ENCODE measurements around the gene TOMM70. TPM values are rescaled to one million over a fixed set of nuclear protein-coding genes. Genes with fewer than 3 reads are reported as not detected.

The TOMM70 gene
- total RNA-seq, 2 experiments from 2014 or later, result 41.2 to 54.5 TPM

DNA sequence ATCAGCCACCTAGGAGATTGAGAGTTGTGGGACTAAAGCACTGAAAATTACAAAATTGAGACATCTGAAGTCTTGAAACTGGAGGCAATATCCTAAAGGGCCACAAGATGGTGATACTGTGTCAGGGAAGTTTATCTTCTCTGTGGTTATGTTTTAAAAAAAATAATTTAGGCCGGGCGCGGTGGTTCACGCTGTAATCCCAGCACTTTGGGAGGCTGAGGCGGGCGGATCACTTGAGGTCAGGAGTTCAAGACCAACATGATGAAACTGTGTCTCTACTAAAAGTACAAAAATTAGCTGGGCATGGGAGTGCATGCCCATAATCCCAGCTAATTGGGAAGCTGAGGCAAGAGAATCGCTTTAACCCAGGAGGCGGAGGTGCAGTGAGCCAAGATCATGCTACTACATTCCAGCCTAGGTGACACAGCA lies 84.2 kb downstream of the TOMM70 start:
- BruUV-seq (replicated peaks), result no TSS peak

More for the DNA sequence above, 84.2 kb downstream of the TOMM70 start:
- H3K79me2 ChIP-seq (ENCODE audit: insufficient read depth, low read depth, low read length), result no peaks in the 10 kb centered on the region
- intact Hi-C loops (cut with micrococcal nuclease; ENCODE audit: unreplicated experiment), result loop anchor here (1.0 kb wide), 1 partner anchor 274 kb away; no protein-coding TSS in a partner anchor
- CTCF ChIA-PET (ENCODE audit: unreplicated experiment), result no interaction called here
- no peak overlapping the region for H2AFZ ChIP-seq (ENCODE audit: low read length)
- peak; percentile 64 for DNase-seq (ENCODE audit: low spot score)
- H3K9me2 ChIP-seq (ENCODE audit: insufficient read depth, low read length), result no peaks in the 10 kb centered on the region
- POLR2A ChIA-PET, result interaction anchor here (0.6 to 1.0 kb wide), 5 partner anchors 10 to 272 kb away, joined by 3 to 4 read pairs (median 3); no protein-coding TSS in a partner anchor
- no peak overlapping the region for H3K4me3 ChIP-seq (ENCODE audit: low read depth, low read length, poor library complexity, severe bottlenecking)
- no peak overlapping the region for H3K4me2 ChIP-seq (ENCODE audit: low read length)
- no peaks in the 10 kb centered on the region for H3K9me3 ChIP-seq (ENCODE audit: low read length)
- no peak for TF ChIP-seq EZH2phosphoT487 (IDR thresholded peaks at IDR 0.05; ENCODE audit: borderline replicate concordance, low read depth, low read length)
- peak; percentile 83 for TF ChIP-seq CTCF (conservative IDR thresholded peaks at IDR 0.05; ENCODE audit: low read length)
- H4K20me1 ChIP-seq (ENCODE audit: insufficient read depth, low read length), result no peaks in the 10 kb centered on the region
- no peak overlapping the region for H3K27ac ChIP-seq (ENCODE audit: low read depth, low read length, poor library complexity, severe bottlenecking)
- H3K36me3 ChIP-seq (ENCODE audit: insufficient read depth, low read length), result peaks cover 5% of the 10 kb centered on the region; the same call in 1 of the 2 replicates
- H3K4me1 ChIP-seq (ENCODE audit: insufficient read depth, low read length, poor library complexity, severe bottlenecking), result no peaks in the 10 kb centered on the region

Other genes with a start within 250 kb of the TOMM70 start
- 12.0 and 12.7 TPM in 2 replicates for gene TBC1D23, start 140.1 kb downstream of the TOMM70 start, total RNA-seq (2014; rRNA removed; shearing (Covaris generic))
- 20.9 and 23.4 TPM in 2 replicates for gene TBC1D23, start 140.1 kb downstream of the TOMM70 start, total RNA-seq (2022)
- gene NIT2, start 66.3 kb downstream of the TOMM70 start, total RNA-seq (2014; rRNA removed; shearing (Covaris generic)), result 25.7 and 34.6 TPM in 2 replicates
- gene NIT2, start 66.3 kb downstream of the TOMM70 start, total RNA-seq (2022), result 42.1 and 51.1 TPM in 2 replicates
- gene LNP1, start 450 bp upstream of the TOMM70 start, total RNA-seq (2014; rRNA removed; shearing (Covaris generic)), result 8.8 and 8.9 TPM in 2 replicates
- gene LNP1, start 450 bp upstream of the TOMM70 start, total RNA-seq (2022), result 10.8 and 12.7 TPM in 2 replicates
- gene TMEM45A, start 91.5 kb upstream of the TOMM70 start, total RNA-seq (2014; rRNA removed; shearing (Covaris generic)), result not detected in 2 replicates
- 0.10 and 0.20 TPM in 2 replicates for gene TMEM45A, start 91.5 kb upstream of the TOMM70 start, total RNA-seq (2022)
- gene ADGRG7, start 208.5 kb upstream of the TOMM70 start, total RNA-seq (2014; rRNA removed; shearing (Covaris generic)), result not detected in 2 replicates
- not detected in 2 replicates for gene ADGRG7, start 208.5 kb upstream of the TOMM70 start, total RNA-seq (2022)

All from OCI-LY7 (cell line).